ENCODE data around the gene TMEM45A. TPM values are rescaled to one million over a fixed set of nuclear protein-coding genes. Genes with fewer than 3 reads are reported as not detected.

TMEM45A gene
- total and polyA plus RNA-seq, 2 experiments from 2014 or later, result 87.7 to 133 TPM

- peak overlapping the region; percentile 91; the same call in 1 of the 2 replicates for H2AFZ ChIP-seq
- no peaks in the 10 kb centered on the region for H3K36me3 ChIP-seq (ENCODE audit: low read depth)
- H3K27ac ChIP-seq, result no peak overlapping the region
- H3K79me2 ChIP-seq (ENCODE audit: insufficient read depth), result no peaks in the 10 kb centered on the region
- 0% methylated on average over 1 of the region's 1 CpG for WGBS, 2 experiments (ENCODE audit: low coverage in 1 of 2, low lambda C conversion rate in 2 of 2, missing lambda C conversion rate in 2 of 2)
- H3K9me3 ChIP-seq (ENCODE audit: low read depth), result no peaks in the 10 kb centered on the region
- H3F3A ChIP-seq (ENCODE audit: insufficient read depth), result no peaks in the 10 kb centered on the region
- no peak for DNase-seq
- no peaks in the 10 kb centered on the region for H4K20me1 ChIP-seq (ENCODE audit: insufficient read depth)
- no peaks in the 10 kb centered on the region for H3K4me1 ChIP-seq (ENCODE audit: insufficient read depth)
- in situ Hi-C loops (cut with MboI), result loop anchor here (5.0 kb wide), 1 partner anchor 128 kb away; no protein-coding TSS in a partner anchor
- no peak overlapping the region for H3K9ac ChIP-seq
- no peak for TF ChIP-seq EZH2 (IDR thresholded peaks at IDR 0.05; ENCODE audit: insufficient read depth, poor library complexity, severe bottlenecking)
- no peak for TF ChIP-seq EZH2phosphoT487 (IDR thresholded peaks at IDR 0.05; ENCODE audit: insufficient read depth, low read depth)
- H3K27me3 ChIP-seq (replicated peaks; ENCODE audit: insufficient read depth), result no peaks in the 10 kb centered on the region
- H3K4me2 ChIP-seq (ENCODE audit: unreplicated experiment), result no peak overlapping the region
- no peak overlapping the region for H3K4me3 ChIP-seq
- H3K9me2 ChIP-seq (ENCODE audit: insufficient read depth), result no peaks in the 10 kb centered on the region
Measured at GRCh38 chr3:100590840-100591147, 98.4 kb downstream of the TMEM45A start.

GRCh38 chr3:100591411-100591810, 99.0 kb downstream of the TMEM45A start:
- H3K4me1 ChIP-seq (ENCODE audit: insufficient read depth), result no peaks in the 10 kb centered on the region
- no peak overlapping the region for H3K27ac ChIP-seq
- H3K9ac ChIP-seq, result no peak overlapping the region
- H3K9me3 ChIP-seq (ENCODE audit: low read depth), result no peaks in the 10 kb centered on the region
- H3K4me3 ChIP-seq, result no peak overlapping the region
- H3K9me2 ChIP-seq (ENCODE audit: insufficient read depth), result no peaks in the 10 kb centered on the region
- H3K79me2 ChIP-seq (ENCODE audit: insufficient read depth), result no peaks in the 10 kb centered on the region
- WGBS, 2 experiments (ENCODE audit: low coverage in 1 of 2, low lambda C conversion rate in 2 of 2, missing lambda C conversion rate in 2 of 2), result 54 to 56% methylated on average over 3 of the region's 3 CpGs
- no peaks in the 10 kb centered on the region for H3K36me3 ChIP-seq (ENCODE audit: low read depth)
- H2AFZ ChIP-seq, result no peak overlapping the region
- no peak for DNase-seq
- H3F3A ChIP-seq (ENCODE audit: insufficient read depth), result no peaks in the 10 kb centered on the region
- H3K4me2 ChIP-seq (ENCODE audit: unreplicated experiment), result no peak overlapping the region
- in situ Hi-C loops (cut with MboI), result loop anchor here (5.0 kb wide), 1 partner anchor 129 kb away; no protein-coding TSS in a partner anchor
- no peaks in the 10 kb centered on the region for H3K27me3 ChIP-seq (replicated peaks; ENCODE audit: insufficient read depth)
- no peaks in the 10 kb centered on the region for H4K20me1 ChIP-seq (ENCODE audit: insufficient read depth)
- TF ChIP-seq EZH2 (IDR thresholded peaks at IDR 0.05; ENCODE audit: insufficient read depth, poor library complexity, severe bottlenecking) (no peak), EZH2phosphoT487 (IDR thresholded peaks at IDR 0.05; ENCODE audit: insufficient read depth, low read depth) (no peak)

GRCh38 chr3:100600181-100601042, 108.0 kb downstream of the TMEM45A start:
- in situ Hi-C loops (cut with MboI), result no loop called here
- 67 to 69% methylated on average over 11 of the region's 11 CpGs for WGBS, 2 experiments (ENCODE audit: low coverage in 1 of 2, low lambda C conversion rate in 2 of 2, missing lambda C conversion rate in 2 of 2)

GRCh38 chr3:100602506-100603444, 110.4 kb downstream of the TMEM45A start:
- Histone ChIP-seq H4K20me1 (ENCODE audit: insufficient read depth) (no peaks in the 10 kb centered on the region), H3K4me3 (no peak overlapping the region), H3K9ac (no peak overlapping the region), H3F3A (ENCODE audit: insufficient read depth) (no peaks in the 10 kb centered on the region), H3K36me3 (ENCODE audit: low read depth) (no peaks in the 10 kb centered on the region), H3K27me3 (replicated peaks; ENCODE audit: insufficient read depth) (peaks cover 7% of the 10 kb centered on the region; the same call in 1 of the 2 replicates), H3K79me2 (ENCODE audit: insufficient read depth) (no peaks in the 10 kb centered on the region), H3K4me2 (ENCODE audit: unreplicated experiment) (no peak overlapping the region), H3K9me3 (ENCODE audit: low read depth) (no peaks in the 10 kb centered on the region), H2AFZ (no peak overlapping the region), H3K27ac (no peak overlapping the region), H3K4me1 (ENCODE audit: insufficient read depth) (0 out of 2 replicates have a peak, but pooled peaks cover 7% of the 10 kb centered on the region), H3K9me2 (ENCODE audit: insufficient read depth) (no peaks in the 10 kb centered on the region)
- peak; percentile 26 for DNase-seq
- WGBS, 2 experiments (ENCODE audit: low coverage in 1 of 2, low lambda C conversion rate in 2 of 2, missing lambda C conversion rate in 2 of 2), result 69 to 76% methylated on average over 7 of the region's 7 CpGs
- no peak for TF ChIP-seq EZH2phosphoT487 (IDR thresholded peaks at IDR 0.05; ENCODE audit: insufficient read depth, low read depth)
- no peak for TF ChIP-seq EZH2 (IDR thresholded peaks at IDR 0.05; ENCODE audit: insufficient read depth, poor library complexity, severe bottlenecking)
- in situ Hi-C loops (cut with MboI), result no loop called here

More at GRCh38 chr3:100600181-100601042, 108.0 kb downstream of the TMEM45A start:
- no peak overlapping the region for H2AFZ ChIP-seq
- no peaks in the 10 kb centered on the region for H3K9me2 ChIP-seq (ENCODE audit: insufficient read depth)
- H3K79me2 ChIP-seq (ENCODE audit: insufficient read depth), result no peaks in the 10 kb centered on the region
- TF ChIP-seq EZH2phosphoT487 (IDR thresholded peaks at IDR 0.05; ENCODE audit: insufficient read depth, low read depth) (no peak), EZH2 (IDR thresholded peaks at IDR 0.05; ENCODE audit: insufficient read depth, poor library complexity, severe bottlenecking) (no peak)
- peaks cover 4% of the 10 kb centered on the region; the same call in 1 of the 2 replicates for H3K27me3 ChIP-seq (replicated peaks; ENCODE audit: insufficient read depth)
- no peak overlapping the region for H3K4me2 ChIP-seq (ENCODE audit: unreplicated experiment)
- no peaks in the 10 kb centered on the region for H3F3A ChIP-seq (ENCODE audit: insufficient read depth)
- H4K20me1 ChIP-seq (ENCODE audit: insufficient read depth), result no peaks in the 10 kb centered on the region
- DNase-seq, result no peak
- no peak overlapping the region for H3K9ac ChIP-seq
- H3K9me3 ChIP-seq (ENCODE audit: low read depth), result no peaks in the 10 kb centered on the region
- no peaks in the 10 kb centered on the region for H3K36me3 ChIP-seq (ENCODE audit: low read depth)
- H3K4me1 ChIP-seq (ENCODE audit: insufficient read depth), result 0 out of 2 replicates have a peak, but pooled peaks cover 7% of the 10 kb centered on the region
- H3K27ac ChIP-seq, result no peak overlapping the region
- no peak overlapping the region for H3K4me3 ChIP-seq
